ENCODE data around the gene RALGDS.
"Not testable (repeated sequence)": the region's sequence is repeated elsewhere in the genome, so short reads cannot be mapped to it uniquely, and the experiment has no call there.

RALGDS gene

DNA sequence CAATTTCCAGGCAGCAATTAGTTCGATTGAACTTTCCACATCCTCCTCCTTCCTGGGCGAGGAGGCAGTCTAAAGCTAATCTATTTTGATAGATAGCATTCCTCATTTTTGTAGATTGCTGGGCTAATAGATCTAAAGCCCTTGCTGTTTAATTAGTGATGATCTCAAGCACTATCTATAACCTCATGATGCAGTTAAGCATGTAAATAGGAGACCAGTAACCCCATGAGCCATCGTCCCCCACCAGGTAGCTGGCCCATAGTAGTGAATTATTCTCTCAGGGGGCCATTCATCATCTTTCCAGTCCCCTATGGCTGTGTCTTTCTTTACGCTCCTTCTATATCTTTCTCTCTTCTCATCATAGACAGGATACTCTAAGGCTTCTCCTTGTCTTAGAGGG, 44.3 kb downstream of the RALGDS start:
- Histone ChIP-seq H3K36me3 (ENCODE audit: control insufficient read depth, insufficient read depth, low read length) (no peaks in the 10 kb centered on the region), H3K4me3 (ENCODE audit: low read depth, low read length) (no peak overlapping the region), H3K4me1 (ENCODE audit: control insufficient read depth, insufficient read depth, low read length) (peaks cover 6% of the 10 kb centered on the region; the same call in 1 of the 2 replicates), H3K27ac (ENCODE audit: low read depth, low read length) (no peak overlapping the region), H3K9ac (ENCODE audit: low read length) (no peak overlapping the region), H3K9me3 (ENCODE audit: control insufficient read depth, insufficient read depth, low read depth, low read length) (no peaks in the 10 kb centered on the region), H3K27me3 (ENCODE audit: control insufficient read depth, insufficient read depth, low read length) (no peaks in the 10 kb centered on the region)

DNA sequence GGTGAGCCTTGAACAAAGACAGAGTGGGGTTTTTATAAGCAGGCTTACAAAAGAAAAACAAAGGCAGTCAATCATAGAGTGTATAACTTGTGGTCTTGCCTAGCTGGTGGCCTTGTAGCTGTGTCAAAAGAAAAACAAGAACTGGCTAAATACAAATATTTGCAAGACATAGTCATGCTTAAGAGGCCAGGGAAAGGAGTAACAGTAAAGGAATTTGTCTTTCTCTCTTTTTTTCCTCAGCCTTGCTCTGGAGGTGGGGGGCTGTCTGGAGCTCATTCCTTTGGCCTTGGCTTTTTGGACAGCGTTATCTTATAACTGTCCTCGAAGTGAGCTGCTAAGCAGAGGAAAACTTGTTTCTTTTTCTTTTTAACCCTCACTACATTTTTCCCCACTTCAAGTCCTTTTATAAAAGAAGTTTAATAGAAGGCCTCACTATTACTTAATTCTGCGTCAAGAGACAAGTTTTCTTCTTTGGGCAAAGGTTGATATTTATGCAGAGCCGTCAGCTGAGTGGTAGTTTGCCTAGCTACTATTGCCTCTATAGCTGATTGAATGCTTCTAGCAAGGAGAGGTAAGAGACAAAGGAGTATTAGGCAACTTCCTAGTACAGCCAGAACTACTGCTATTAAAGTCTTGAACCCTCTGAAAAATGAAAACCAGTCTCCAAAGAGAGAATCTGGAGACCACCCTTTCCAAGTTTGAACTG, 45.0 kb downstream of the RALGDS start:
- H3K9ac ChIP-seq (ENCODE audit: low read length) = no peak overlapping the region
- H3K4me1 ChIP-seq (ENCODE audit: control insufficient read depth, insufficient read depth, low read length) = peaks cover 6% of the 10 kb centered on the region; the same call in 1 of the 2 replicates
- no peak overlapping the region for H3K4me3 ChIP-seq (ENCODE audit: low read depth, low read length)
- no peaks in the 10 kb centered on the region for H3K36me3 ChIP-seq (ENCODE audit: control insufficient read depth, insufficient read depth, low read length)
- no peaks in the 10 kb centered on the region for H3K27me3 ChIP-seq (ENCODE audit: control insufficient read depth, insufficient read depth, low read length)
- no peaks in the 10 kb centered on the region for H3K9me3 ChIP-seq (ENCODE audit: control insufficient read depth, insufficient read depth, low read depth, low read length)
- H3K27ac ChIP-seq (ENCODE audit: low read depth, low read length) = no peak overlapping the region

DNA sequence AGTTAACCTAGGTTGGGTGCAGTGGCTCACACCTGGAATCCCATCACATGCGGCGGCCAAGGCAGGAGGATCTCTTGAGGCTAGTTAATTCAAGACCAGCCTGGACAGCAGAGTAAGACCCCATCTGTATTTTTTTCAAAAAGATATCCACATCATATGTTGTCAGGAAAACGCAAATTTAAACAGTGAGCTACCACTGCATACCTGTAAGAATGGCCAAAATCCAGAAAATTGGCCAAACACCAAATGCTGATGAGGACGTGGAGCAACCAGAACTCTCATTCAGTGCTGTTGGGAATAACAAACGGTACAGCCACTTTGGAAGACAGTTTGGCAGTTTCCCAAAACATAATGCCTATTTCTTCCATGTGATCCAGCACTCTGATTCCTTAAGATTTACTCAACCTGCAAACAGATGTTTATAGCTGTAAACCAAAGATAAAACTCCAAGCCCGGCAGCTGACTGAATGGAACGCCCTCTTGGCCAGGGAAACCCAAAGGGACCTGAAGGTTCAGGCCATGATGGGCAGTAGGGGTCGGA, 46.9 kb downstream of the RALGDS start:
- Histone ChIP-seq H3K36me3 (ENCODE audit: control insufficient read depth, insufficient read depth, low read length) (peaks cover 2% of the 10 kb centered on the region; the same call in 1 of the 2 replicates), H3K27ac (ENCODE audit: low read depth, low read length) (no peak overlapping the region), H3K4me3 (ENCODE audit: low read depth, low read length) (no peak overlapping the region), H3K4me1 (ENCODE audit: control insufficient read depth, insufficient read depth, low read length) (no peaks in the 10 kb centered on the region; the same call in 1 of the 2 replicates), H3K9ac (ENCODE audit: low read length) (no peak overlapping the region), H3K27me3 (ENCODE audit: control insufficient read depth, insufficient read depth, low read length) (no peaks in the 10 kb centered on the region), H3K9me3 (ENCODE audit: control insufficient read depth, insufficient read depth, low read depth, low read length) (no peaks in the 10 kb centered on the region)

DNA sequence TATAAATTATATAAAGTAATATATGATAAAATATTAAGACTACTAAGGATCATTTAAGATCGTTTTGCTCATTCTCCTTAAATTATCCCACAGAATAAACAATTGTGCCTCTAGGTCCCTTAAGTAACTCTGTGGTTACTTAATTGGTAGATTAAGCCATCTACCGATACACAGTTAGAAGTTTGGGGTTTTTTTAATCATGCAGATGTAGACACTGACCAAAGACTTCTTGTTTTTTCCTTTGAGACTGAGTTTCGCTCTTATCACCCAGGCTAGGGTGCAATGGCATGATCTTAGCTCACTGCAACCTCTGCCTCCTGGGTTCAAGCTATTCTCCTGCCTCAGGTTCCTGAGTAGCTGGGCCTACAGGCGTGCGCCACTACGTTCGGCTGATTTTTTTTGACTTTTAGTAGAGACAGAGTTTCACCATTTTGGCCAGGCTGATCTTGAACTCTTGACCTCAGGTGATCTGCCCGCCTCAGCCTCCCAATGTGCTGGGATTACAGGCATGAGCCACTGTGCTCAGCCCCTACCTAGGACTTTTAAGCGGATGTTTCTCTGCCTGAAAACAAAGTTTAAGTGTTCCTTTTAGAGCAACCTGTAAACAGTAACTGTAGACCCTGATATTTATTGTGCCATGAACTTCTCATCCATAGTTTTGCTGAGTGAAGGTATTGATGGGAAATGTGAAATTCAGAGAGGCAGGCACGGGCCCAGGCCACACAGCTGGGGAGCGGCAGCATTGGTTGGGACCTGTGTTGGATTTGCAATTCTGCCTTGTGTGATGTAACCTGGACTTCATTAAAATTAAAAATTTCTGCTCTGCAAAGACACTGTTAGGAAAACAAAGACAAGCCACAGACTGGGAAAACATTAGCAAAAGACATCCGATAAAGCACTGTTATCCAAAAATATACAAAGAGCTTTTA, 47.7 kb downstream of the RALGDS start:
- peaks cover 2% of the 10 kb centered on the region; the same call in 1 of the 2 replicates for H3K36me3 ChIP-seq (ENCODE audit: control insufficient read depth, insufficient read depth, low read length)
- H3K4me1 ChIP-seq (ENCODE audit: control insufficient read depth, insufficient read depth, low read length) = no peaks in the 10 kb centered on the region; the same call in 1 of the 2 replicates
- H3K27me3 ChIP-seq (ENCODE audit: control insufficient read depth, insufficient read depth, low read length) = no peaks in the 10 kb centered on the region
- no peak overlapping the region for H3K4me3 ChIP-seq (ENCODE audit: low read depth, low read length)
- no peak overlapping the region for H3K9ac ChIP-seq (ENCODE audit: low read length)
- H3K27ac ChIP-seq (ENCODE audit: low read depth, low read length) = no peak overlapping the region
- H3K9me3 ChIP-seq (ENCODE audit: control insufficient read depth, insufficient read depth, low read depth, low read length) = no peaks in the 10 kb centered on the region

DNA sequence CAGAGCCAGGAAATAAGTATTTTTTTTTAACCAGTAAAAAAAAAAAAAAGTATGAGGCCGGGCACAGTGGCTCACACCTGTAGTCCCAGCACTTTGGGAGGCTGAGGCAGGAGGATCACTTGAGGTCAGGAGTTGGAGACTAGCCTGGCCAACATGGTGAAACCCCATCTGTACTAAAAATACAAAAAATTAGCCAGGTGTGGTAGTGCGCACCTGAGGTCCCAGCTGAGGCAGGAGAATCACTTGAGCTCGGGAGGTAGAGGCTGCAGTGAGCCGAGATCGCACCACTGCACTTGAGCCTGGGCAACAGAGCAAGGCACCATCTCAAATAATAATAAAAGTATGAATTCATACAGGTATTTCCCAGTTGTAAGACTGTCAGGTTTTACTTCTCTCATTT, 48.8 kb downstream of the RALGDS start:
- not testable (repeated sequence) for H3K4me3 ChIP-seq (ENCODE audit: low read depth, low read length); H3K9ac ChIP-seq (ENCODE audit: low read length); H3K27ac ChIP-seq (ENCODE audit: low read depth, low read length); H3K27me3 ChIP-seq (ENCODE audit: control insufficient read depth, insufficient read depth, low read length); H3K36me3 ChIP-seq (ENCODE audit: control insufficient read depth, insufficient read depth, low read length); H3K9me3 ChIP-seq (ENCODE audit: control insufficient read depth, insufficient read depth, low read depth, low read length); H3K4me1 ChIP-seq (ENCODE audit: control insufficient read depth, insufficient read depth, low read length)

DNA sequence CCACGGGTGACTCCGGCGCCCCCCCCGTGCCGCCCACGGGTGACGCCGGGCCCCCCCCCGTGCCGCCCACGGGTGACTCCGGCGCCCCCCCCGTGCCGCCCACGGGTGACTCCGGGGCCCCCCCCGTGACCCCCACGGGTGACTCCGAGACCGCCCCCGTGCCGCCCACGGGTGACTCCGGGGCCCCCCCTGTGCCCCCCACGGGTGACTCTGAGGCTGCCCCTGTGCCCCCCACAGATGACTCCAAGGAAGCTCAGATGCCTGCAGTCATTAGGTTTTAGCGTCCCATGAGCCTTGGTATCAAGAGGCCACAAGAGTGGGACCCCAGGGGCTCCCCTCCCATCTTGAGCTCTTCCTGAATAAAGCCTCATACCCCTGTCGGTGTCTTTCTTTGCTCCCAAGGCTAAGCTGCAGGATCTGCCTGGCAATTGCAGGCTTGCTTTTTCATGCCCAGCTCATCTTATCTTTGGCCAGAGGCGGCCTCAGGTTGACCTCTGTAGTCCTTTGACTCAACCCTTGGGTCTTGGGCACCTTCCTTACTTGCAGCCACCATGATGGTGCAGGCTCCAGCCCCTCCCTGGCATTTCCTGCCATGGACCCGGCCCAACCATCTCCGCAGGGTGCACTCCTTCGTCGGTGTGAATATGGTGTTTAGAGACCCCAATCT, 49.4 kb downstream of the RALGDS start:
- Histone ChIP-seq H3K4me1 (ENCODE audit: control insufficient read depth, insufficient read depth, low read length) (no peaks in the 10 kb centered on the region; the same call in 1 of the 2 replicates), H3K27me3 (ENCODE audit: control insufficient read depth, insufficient read depth, low read length) (no peaks in the 10 kb centered on the region), H3K9me3 (ENCODE audit: control insufficient read depth, insufficient read depth, low read depth, low read length) (no peaks in the 10 kb centered on the region), H3K9ac (ENCODE audit: low read length) (no peak overlapping the region), H3K27ac (ENCODE audit: low read depth, low read length) (no peak overlapping the region), H3K4me3 (ENCODE audit: low read depth, low read length) (no peak overlapping the region), H3K36me3 (ENCODE audit: control insufficient read depth, insufficient read depth, low read length) (peaks cover 9% of the 10 kb centered on the region; the same call in 1 of the 2 replicates)

DNA sequence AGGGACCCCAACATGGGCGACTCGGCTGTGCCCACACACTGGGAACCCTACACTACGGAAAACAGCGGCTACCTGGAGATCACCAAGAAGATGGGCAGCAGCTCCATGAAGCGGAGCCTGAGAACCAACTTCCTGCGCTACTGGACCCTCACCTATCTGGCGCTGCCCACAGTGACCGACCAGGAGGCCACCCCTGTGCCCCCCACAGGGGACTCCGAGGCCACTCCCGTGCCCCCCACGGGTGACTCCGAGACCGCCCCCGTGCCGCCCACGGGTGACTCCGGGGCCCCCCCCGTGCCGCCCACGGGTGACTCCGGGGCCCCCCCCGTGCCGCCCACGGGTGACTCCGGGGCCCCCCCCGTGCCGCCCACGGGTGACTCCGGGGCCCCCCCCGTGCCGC, 50.1 kb downstream of the RALGDS start:
- H3K36me3 ChIP-seq (ENCODE audit: control insufficient read depth, insufficient read depth, low read length); H3K4me1 ChIP-seq (ENCODE audit: control insufficient read depth, insufficient read depth, low read length); H3K27ac ChIP-seq (ENCODE audit: low read depth, low read length); H3K4me3 ChIP-seq (ENCODE audit: low read depth, low read length); H3K27me3 ChIP-seq (ENCODE audit: control insufficient read depth, insufficient read depth, low read length); H3K9ac ChIP-seq (ENCODE audit: low read length); H3K9me3 ChIP-seq (ENCODE audit: control insufficient read depth, insufficient read depth, low read depth, low read length): not testable (repeated sequence)

DNA sequence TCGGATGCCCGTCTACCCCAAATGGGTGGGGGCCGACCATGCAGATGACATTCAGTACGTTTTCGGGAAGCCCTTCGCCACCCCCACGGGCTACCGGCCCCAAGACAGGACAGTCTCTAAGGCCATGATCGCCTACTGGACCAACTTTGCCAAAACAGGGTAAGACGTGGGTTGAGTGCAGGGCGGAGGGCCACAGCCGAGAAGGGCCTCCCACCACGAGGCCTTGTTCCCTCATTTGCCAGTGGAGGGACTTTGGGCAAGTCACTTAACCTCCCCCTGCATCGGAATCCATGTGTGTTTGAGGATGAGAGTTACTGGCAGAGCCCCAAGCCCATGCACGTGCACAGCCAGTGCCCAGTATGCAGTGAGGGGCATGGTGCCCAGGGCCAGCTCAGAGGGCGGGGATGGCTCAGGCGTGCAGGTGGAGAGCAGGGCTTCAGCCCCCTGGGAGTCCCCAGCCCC, 50.5 kb downstream of the RALGDS start:
- H3K4me1 ChIP-seq (ENCODE audit: control insufficient read depth, insufficient read depth, low read length); H3K9me3 ChIP-seq (ENCODE audit: control insufficient read depth, insufficient read depth, low read depth, low read length); H3K4me3 ChIP-seq (ENCODE audit: low read depth, low read length); H3K9ac ChIP-seq (ENCODE audit: low read length); H3K27me3 ChIP-seq (ENCODE audit: control insufficient read depth, insufficient read depth, low read length); H3K36me3 ChIP-seq (ENCODE audit: control insufficient read depth, insufficient read depth, low read length); H3K27ac ChIP-seq (ENCODE audit: low read depth, low read length): not testable (repeated sequence)

DNA sequence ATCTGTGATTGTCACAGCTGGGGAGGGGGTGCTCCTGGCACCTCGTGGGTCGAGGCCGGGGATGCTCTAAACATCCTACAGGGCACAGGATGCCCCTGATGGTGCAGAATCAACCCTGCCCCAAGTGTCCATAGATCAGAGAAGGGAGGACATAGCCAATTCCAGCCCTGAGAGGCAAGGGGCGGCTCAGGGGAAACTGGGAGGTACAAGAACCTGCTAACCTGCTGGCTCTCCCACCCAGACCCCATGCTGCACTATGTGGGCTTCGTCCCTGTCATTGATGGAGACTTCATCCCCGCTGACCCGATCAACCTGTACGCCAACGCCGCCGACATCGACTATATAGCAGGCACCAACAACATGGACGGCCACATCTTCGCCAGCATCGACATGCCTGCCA, 52.6 kb downstream of the RALGDS start:
- H3K4me1 ChIP-seq (ENCODE audit: control insufficient read depth, insufficient read depth, low read length); H3K27ac ChIP-seq (ENCODE audit: low read depth, low read length); H3K4me3 ChIP-seq (ENCODE audit: low read depth, low read length); H3K9me3 ChIP-seq (ENCODE audit: control insufficient read depth, insufficient read depth, low read depth, low read length); H3K9ac ChIP-seq (ENCODE audit: low read length); H3K36me3 ChIP-seq (ENCODE audit: control insufficient read depth, insufficient read depth, low read length); H3K27me3 ChIP-seq (ENCODE audit: control insufficient read depth, insufficient read depth, low read length): not testable (repeated sequence)

DNA sequence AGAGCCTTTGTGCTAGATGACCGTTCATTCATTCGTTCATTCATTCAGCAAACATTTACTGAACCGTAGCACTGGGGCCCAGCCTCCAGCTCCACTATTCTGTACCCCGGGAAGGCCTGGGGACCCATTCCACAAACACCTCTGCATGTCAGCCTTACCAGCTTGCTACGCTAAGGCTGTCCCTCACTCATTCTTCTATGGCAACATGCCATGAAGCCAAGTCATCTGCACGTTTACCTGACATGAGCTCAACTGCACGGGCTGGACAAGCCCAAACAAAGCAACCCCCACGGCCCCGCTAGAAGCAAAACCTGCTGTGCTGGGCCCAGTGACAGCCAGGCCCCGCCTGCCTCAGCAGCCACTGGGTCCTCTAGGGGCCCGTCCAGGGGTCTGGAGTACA, 53.2 kb downstream of the RALGDS start:
- H3K4me1 ChIP-seq (ENCODE audit: control insufficient read depth, insufficient read depth, low read length) = no peaks in the 10 kb centered on the region
- H3K9ac ChIP-seq (ENCODE audit: low read length) = no peak overlapping the region
- H3K27me3 ChIP-seq (ENCODE audit: control insufficient read depth, insufficient read depth, low read length) = no peaks in the 10 kb centered on the region
- H3K27ac ChIP-seq (ENCODE audit: low read depth, low read length) = no peak overlapping the region
- peaks cover 9% of the 10 kb centered on the region; the same call in 1 of the 2 replicates for H3K36me3 ChIP-seq (ENCODE audit: control insufficient read depth, insufficient read depth, low read length)
- H3K9me3 ChIP-seq (ENCODE audit: control insufficient read depth, insufficient read depth, low read depth, low read length) = no peaks in the 10 kb centered on the region
- no peak overlapping the region for H3K4me3 ChIP-seq (ENCODE audit: low read depth, low read length)
